Fibroblast of upper back skin (primary cell): ENCODE measurements around the gene TPD52L2.

Experiments used
- DNase-seq: peaks from one replicate; pipeline ENCODE4 v3.0.0-alpha.2; 2013

Gene TPD52L2

DNA sequence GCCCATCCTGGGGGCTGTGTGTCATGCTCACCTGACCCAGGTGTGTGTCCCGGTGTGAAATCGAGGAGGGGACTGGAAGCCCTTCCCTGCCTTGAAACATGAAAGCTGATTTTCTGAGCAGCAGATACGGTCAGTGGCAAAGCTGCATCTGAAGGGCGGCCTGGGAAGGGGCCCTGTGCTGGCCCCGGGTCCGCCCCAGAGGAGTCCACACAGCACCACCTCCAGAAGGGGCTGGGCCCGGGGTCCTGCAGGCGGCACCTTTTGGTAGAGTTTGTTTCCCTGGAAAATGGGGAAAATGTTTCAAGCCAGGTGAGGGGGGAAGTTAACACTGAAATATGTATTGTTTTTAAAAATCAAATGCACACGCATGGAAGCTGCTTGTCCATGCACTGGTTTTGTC, 70.4 kb downstream of the TPD52L2 start:
- no peak for DNase-seq

DNA sequence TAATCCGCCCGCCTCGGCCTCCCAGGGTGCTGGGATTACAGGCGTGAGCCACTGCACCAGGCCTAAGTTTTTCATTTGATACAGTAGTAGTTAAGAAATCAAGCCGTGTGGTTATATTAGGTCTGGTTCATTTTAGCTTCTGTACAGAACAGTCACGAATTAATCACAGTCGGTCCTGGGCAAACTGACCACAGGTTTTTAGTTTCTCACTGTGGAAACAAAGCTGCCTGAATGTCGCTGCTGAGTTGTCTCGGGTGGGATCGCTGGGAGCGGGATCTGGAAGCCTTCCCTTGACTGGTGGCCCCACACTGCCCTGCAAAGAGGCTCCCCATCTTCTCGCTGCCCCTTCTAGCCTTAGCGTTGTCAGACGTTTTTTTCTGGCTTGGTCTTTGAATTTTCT, 72.5 kb downstream of the TPD52L2 start:
- no peak for DNase-seq

DNA sequence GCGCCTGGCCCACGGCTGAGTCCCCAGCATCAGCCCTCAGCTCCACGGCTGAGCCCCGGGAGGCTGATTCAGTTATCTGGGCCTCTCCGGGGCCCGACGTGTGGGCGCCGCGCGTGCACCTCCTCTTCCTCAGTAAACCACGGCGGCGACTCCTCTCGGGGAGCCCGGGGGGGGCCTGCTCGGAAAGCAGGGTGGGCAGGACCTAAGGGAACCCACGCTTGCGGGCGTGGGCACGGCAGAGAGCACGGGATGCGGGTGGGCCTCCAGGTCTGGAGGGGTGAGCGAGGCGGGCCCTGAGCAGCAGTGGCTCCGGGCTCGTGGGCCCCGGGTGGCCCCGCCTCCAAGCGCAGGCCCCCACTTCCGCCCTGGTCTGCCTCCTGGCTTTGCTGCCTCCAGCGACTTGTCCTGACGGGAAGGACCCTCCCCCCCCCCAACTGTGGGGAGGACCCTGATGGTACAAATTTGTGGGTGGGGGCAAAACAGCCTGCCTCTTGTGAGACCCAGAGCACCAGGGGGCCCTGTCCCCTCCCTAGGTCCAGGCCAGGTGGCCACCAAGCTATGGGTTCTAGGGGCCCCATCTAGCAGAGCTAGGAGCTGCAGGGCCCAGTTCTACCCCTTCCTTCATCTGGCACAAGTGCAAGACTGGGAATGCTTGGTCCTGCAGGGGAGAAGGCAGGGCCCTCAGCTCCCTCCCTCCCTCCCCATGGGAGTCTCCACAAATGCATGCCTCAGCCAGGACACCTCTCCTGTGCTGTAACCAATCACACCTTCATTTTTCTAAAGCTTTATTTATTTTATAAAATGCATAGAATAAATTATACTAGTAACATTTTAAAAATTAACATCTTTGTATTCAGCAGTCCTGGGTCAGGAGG, 74.2 kb downstream of the TPD52L2 start:
- DNase-seq, result no peak

DNA sequence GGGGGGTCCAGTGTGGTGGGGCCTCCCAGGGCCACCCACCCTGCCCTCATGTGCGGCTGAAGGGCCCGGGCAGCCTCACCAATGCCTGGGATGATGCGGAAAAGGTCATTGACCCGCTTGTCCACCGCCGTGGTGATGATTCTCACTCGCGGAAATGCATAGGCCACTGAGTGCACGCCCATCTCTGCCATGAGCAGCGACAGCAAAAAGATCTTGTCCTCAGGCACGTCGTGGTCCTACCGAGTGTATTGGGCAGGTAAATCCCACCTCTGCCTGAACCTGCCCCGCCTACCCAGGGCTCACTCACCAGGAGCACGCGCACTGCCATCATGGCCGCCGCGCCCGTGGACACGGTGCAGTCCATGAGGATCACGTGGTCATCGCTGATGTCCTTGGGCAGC, 75.0 kb downstream of the TPD52L2 start:
- DNase-seq, result no peak

DNA sequence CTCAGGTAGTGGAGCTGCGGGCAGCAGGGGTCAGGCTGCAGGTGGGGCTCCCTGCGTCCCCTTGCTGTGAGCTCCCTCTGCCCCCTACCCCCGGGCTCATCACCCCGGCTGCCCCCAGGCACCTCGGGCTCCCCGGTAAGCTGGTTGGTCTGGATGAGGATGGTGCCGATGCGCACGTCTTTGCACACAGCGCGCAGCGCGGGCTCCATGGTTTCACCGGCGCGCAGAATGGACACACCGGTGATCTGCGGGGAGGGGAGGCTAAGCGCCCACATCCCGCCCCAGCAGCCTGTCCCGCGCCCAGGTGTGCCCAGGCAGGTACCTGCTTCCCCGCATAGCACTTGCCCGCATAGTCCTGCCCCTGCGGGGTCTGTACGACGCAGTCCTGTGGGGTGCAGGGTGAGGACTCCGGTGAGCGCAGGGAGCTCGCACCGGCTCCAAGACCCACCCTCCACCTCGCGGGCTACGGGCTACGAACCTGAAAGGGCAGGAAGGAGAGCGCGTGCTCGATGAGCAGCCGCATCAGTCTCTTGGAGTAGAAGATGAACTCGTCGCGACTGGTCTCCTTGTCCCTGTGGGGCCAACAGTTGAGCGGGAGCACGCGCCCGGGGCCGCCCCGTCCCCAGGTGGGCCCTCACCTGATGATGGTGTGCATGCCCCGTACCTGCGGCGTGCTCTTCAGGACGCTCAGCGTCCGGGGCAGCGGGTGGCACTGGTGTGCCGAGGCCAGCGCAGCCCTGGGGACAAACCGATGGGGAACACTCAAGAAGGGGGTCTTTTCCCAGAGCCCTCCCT, 75.6 kb downstream of the TPD52L2 start:
- DNase-seq, result no peak
